CD14-positive monocyte (primary cell): Measurements from ENCODE around the gene CXCR1. TPM values are rescaled to one million over a fixed set of nuclear protein-coding genes. Genes with fewer than 3 reads are reported as not detected.
A peak's percentile ranks its signal among the peaks of the same experiment; 100 is the strongest.

Experiments used
- DNase-seq, 3 donors: peaks; one replicate each; pipeline ENCODE4 v3.0.0-alpha.2; 2011 to 2022
- H2AFZ ChIP-seq: 2 replicates; pipeline ENCODE4 v1.6.0; 2012; ENCODE audit warnings: mild to moderate bottlenecking, low read depth, low read length, inconsistent platforms; ENCODE audit not compliant: insufficient read depth, poor library complexity, severe bottlenecking
- H3K27ac ChIP-seq, 2 donors: 1 replicate in 1 of 2; 2 replicates in 1 of 2; pipeline ENCODE4 v1.5.1; 2012 to 2013; ENCODE audit warnings: low read length in 2 of 2, control low read depth in 1 of 2, inconsistent platforms in 1 of 2, low read depth in 1 of 2, mild to moderate bottlenecking in 1 of 2
- H3K27me3 ChIP-seq, 2 donors: one replicate each; pipeline versions ENCODE4 v1.6.0 to v1.6.1; 2011 to 2013; ENCODE audit warnings: low read length in 2 of 2; ENCODE audit not compliant: control insufficient read depth in 2 of 2, insufficient read depth in 2 of 2
- H3K36me3 ChIP-seq, 2 donors: replicated peaks in 1 of 2; 1 replicate in 1 of 2; 2 replicates in 1 of 2; pipeline versions ENCODE4 v1.5.1 to v1.6.1; 2012 to 2013; ENCODE audit warnings: low read length in 2 of 2, control low read depth in 1 of 2, inconsistent platforms in 1 of 2, mild to moderate bottlenecking in 1 of 2; ENCODE audit not compliant: insufficient read depth in 2 of 2, control insufficient read depth in 1 of 2
- H3K4me1 ChIP-seq, 2 donors: 1 replicate in 1 of 2; 2 replicates in 1 of 2; pipeline versions ENCODE4 v1.5.1 to v1.6.1; 2012 to 2013; ENCODE audit warnings: low read length in 2 of 2, control low read depth in 1 of 2, inconsistent platforms in 1 of 2, mild to moderate bottlenecking in 1 of 2, moderate library complexity in 1 of 2; ENCODE audit not compliant: insufficient read depth in 2 of 2, control insufficient read depth in 1 of 2
- H3K4me2 ChIP-seq: replicated peaks from 2 replicates; pipeline ENCODE3; 2012; ENCODE audit warnings: low read length, moderate library complexity, mild to moderate bottlenecking; ENCODE audit not compliant: poor library complexity, severe bottlenecking; ENCODE audit errors: extremely low read depth
- H3K4me3 ChIP-seq, 3 experiments: fragments of 200-600 bp in 1 of 3; sonication (generic) in 1 of 3; replicated peaks in 1 of 3; 1 replicate in 2 of 3; 2 replicates in 1 of 3; pipeline ENCODE4 v1.5.1; 2011 to 2013; ENCODE audit warnings: low read length in 3 of 3, mild to moderate bottlenecking in 3 of 3, control low read depth in 2 of 3, low read depth in 2 of 3, inconsistent platforms in 1 of 3, moderate library complexity in 1 of 3
- H3K79me2 ChIP-seq: 2 replicates; pipeline ENCODE4 v1.6.0; 2012; ENCODE audit warnings: mild to moderate bottlenecking, control low read depth, inconsistent platforms, low read length, moderate library complexity; ENCODE audit not compliant: insufficient read depth
- H3K9ac ChIP-seq: 2 replicates; pipeline ENCODE4 v1.6.0; 2017; ENCODE audit warnings: low read length, mild to moderate bottlenecking; ENCODE audit not compliant: insufficient read depth, poor library complexity, severe bottlenecking
- H3K9me3 ChIP-seq, 2 donors: replicated peaks in 1 of 2; 1 replicate in 1 of 2; 2 replicates in 1 of 2; pipeline versions ENCODE4 v1.5.1 to v1.6.1; 2012 to 2013; ENCODE audit warnings: low read length in 2 of 2, control low read depth in 1 of 2; ENCODE audit not compliant: control insufficient read depth in 1 of 2, insufficient read depth in 1 of 2
- H4K20me1 ChIP-seq: 2 replicates; pipeline ENCODE4 v1.6.0; 2012; ENCODE audit warnings: mild to moderate bottlenecking, low read length, control low read depth, moderate library complexity; ENCODE audit not compliant: insufficient read depth
- H3K27ac Mint-ChIP-seq, 7 donors: one replicate each; pipeline ENCODE4 v1.8.0; 2020; ENCODE audit warnings: mild to moderate bottlenecking in 7 of 7, mixed read lengths in 7 of 7, moderate library complexity in 6 of 7, inconsistent platforms in 2 of 7
- H3K27me3 Mint-ChIP-seq, 3 donors: one replicate each; pipeline ENCODE4 v1.8.0; 2021 to 2022; ENCODE audit warnings: low read depth in 3 of 3, mild to moderate bottlenecking in 3 of 3, mixed read lengths in 3 of 3, moderate library complexity in 3 of 3, inconsistent platforms in 1 of 3
- H3K36me3 Mint-ChIP-seq, 2 donors: one replicate each; pipeline ENCODE4 v1.8.0; 2020; ENCODE audit warnings: mixed read lengths in 2 of 2, inconsistent platforms in 1 of 2, mild to moderate bottlenecking in 1 of 2
- H3K4me1 Mint-ChIP-seq: one replicate; pipeline ENCODE4 v1.8.0; 2020; ENCODE audit warnings: mild to moderate bottlenecking, mixed read lengths
- H3K4me3 Mint-ChIP-seq, 2 donors: one replicate each; pipeline ENCODE4 v1.8.0; 2020; ENCODE audit warnings: mild to moderate bottlenecking in 2 of 2, mixed read lengths in 2 of 2, moderate library complexity in 1 of 2
- H3K9me3 Mint-ChIP-seq, 7 donors: one replicate each; pipeline ENCODE4 v1.8.0; 2020 to 2022; ENCODE audit warnings: mixed read lengths in 7 of 7, mild to moderate bottlenecking in 6 of 7, moderate library complexity in 6 of 7, inconsistent platforms in 2 of 7
- WGBS: methylation state at CpG from one replicate; pipeline ENCODE4 v1.1.5; 2013; ENCODE audit warnings: missing lambda C conversion rate; ENCODE audit not compliant: insufficient coverage; 5-methylcytosine and 5-hydroxymethylcytosine counted together
- intact Hi-C, 2 donors: fragments of 100-400 bp; cut with micrococcal nuclease; formaldehyde crosslinking; loops; one replicate each; pipeline versions ENCODE4 v1.15.0 to v1.15.1; 2023
- polyA plus RNA-seq, 3 donors: library from polyadenylated mRNA; depleted of rRNA in 1 of 3; unstranded in 2 of 3; stranded (reverse) in 1 of 3; fragments of 300-500 nt in 2 of 3; fragments of >200 nt in 1 of 3; fragmentation: Illumina TruSeq in 2 of 3; gene quantifications; 1 replicate in 2 of 3; 2 replicates in 1 of 3; pipeline ENCODE4 v1.2.3, GENCODE V29; 2012 to 2021
- TF ChIP-seq, protein P1 (sequence below): fragments of 200-600 bp; IDR thresholded peaks from one replicate; pipeline ENCODE4 v1.8.0; 2022; ENCODE audit warnings: antibody characterized with exemption, mild to moderate bottlenecking

Gene CXCR1
- polyA plus RNA-seq, 3 donors, result 0.44 to 2.4 (median 0.59) TPM

GRCh38 chr2:218187296-218188015, 20.7 kb upstream of the CXCR1 start:
- H3K27ac ChIP-seq, result no peak overlapping the region
- DNase-seq, result no peak
- no peak overlapping the region for H2AFZ ChIP-seq
- H3K4me2 ChIP-seq, result no peak overlapping the region
- intact Hi-C loops, result loop anchor here (5.0 to 10.0 kb wide), 3 partner anchors 45 to 287 kb away; no protein-coding TSS in a partner anchor
- H3K9ac ChIP-seq, result no peak overlapping the region
- no peaks in the 10 kb centered on the region for H4K20me1 ChIP-seq
- H3K4me3 Mint-ChIP-seq, result no peak overlapping the region
- WGBS, result 90% methylated on average over 2 of the region's 4 CpGs
- H3K27me3 Mint-ChIP-seq, result peaks cover 0 to 5% (median 3%) of the 10 kb centered on the region in 3 donors
- H3K4me1 Mint-ChIP-seq, result peaks cover 14% of the 10 kb centered on the region
- H3K9me3 ChIP-seq, result no peaks in the 10 kb centered on the region
- peaks cover 13 to 16% of the 10 kb centered on the region in 2 donors for H3K4me1 ChIP-seq
- no peaks in the 10 kb centered on the region for H3K27me3 ChIP-seq
- no peaks in the 10 kb centered on the region for H3K79me2 ChIP-seq
- H3K36me3 ChIP-seq, result no peaks in the 10 kb centered on the region
- no peak overlapping the region for H3K27ac Mint-ChIP-seq
- TF ChIP-seq, protein P1, sequence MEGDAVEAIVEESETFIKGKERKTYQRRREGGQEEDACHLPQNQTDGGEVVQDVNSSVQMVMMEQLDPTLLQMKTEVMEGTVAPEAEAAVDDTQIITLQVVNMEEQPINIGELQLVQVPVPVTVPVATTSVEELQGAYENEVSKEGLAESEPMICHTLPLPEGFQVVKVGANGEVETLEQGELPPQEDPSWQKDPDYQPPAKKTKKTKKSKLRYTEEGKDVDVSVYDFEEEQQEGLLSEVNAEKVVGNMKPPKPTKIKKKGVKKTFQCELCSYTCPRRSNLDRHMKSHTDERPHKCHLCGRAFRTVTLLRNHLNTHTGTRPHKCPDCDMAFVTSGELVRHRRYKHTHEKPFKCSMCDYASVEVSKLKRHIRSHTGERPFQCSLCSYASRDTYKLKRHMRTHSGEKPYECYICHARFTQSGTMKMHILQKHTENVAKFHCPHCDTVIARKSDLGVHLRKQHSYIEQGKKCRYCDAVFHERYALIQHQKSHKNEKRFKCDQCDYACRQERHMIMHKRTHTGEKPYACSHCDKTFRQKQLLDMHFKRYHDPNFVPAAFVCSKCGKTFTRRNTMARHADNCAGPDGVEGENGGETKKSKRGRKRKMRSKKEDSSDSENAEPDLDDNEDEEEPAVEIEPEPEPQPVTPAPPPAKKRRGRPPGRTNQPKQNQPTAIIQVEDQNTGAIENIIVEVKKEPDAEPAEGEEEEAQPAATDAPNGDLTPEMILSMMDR, result no peak
- H3K9me3 Mint-ChIP-seq, result peaks cover 0 to 4% (median 0%) of the 10 kb centered on the region in 7 donors
- no peaks in the 10 kb centered on the region for H3K36me3 Mint-ChIP-seq
- no peak overlapping the region for H3K4me3 ChIP-seq

DNA sequence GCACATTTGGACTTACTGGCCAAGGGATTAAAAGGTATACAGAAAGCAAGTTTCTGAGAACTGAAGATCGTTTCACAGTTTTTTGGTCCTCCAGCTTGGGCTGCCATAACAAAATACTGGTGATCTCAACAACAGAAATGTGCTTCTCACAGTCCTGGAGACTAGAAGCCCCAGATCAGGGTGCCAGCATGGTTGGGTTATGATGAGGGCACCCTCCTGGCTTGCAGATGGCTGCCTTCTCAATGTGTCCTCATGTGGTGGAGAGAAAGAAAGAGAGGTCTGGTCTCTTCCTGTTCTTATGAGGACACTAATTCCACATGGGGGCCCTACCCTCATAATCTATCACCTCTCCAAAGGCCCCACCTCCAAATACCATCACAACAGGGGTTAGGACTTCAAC, 20.1 kb upstream of the CXCR1 start:
- H3K9me3 Mint-ChIP-seq, result peaks cover 0 to 4% (median 0%) of the 10 kb centered on the region in 7 donors

More for the DNA sequence above, 20.1 kb upstream of the CXCR1 start:
- Histone ChIP-seq H4K20me1 (no peaks in the 10 kb centered on the region), H3K4me3 (no peak overlapping the region), H3K4me2 (no peak overlapping the region), H3K79me2 (no peaks in the 10 kb centered on the region), H3K4me1 (peaks cover 7 to 10% of the 10 kb centered on the region in 2 donors), H3K9ac (no peak overlapping the region), H3K27ac (no peak overlapping the region), H3K9me3 (no peaks in the 10 kb centered on the region), H3K27me3 (no peaks in the 10 kb centered on the region), H3K36me3 (no peaks in the 10 kb centered on the region), H2AFZ (peak overlapping the region; percentile 55)
- intact Hi-C loops, result loop anchor here (5.0 to 10.0 kb wide), 3 partner anchors 45 to 288 kb away; no protein-coding TSS in a partner anchor
- no peaks in the 10 kb centered on the region for H3K36me3 Mint-ChIP-seq
- TF ChIP-seq, protein P1, result no peak
- peaks cover 8% of the 10 kb centered on the region for H3K4me1 Mint-ChIP-seq
- H3K4me3 Mint-ChIP-seq, result peak overlapping the region in 1 of 2 donors; percentile 26
- peaks cover 0 to 5% (median 3%) of the 10 kb centered on the region in 3 donors for H3K27me3 Mint-ChIP-seq
- DNase-seq, result no peak
- no peak overlapping the region for H3K27ac Mint-ChIP-seq
- 83% methylated on average over 1 of the region's 1 CpG for WGBS
